ENCODE measurements around the gene PPARA.
"Not testable (repeated sequence)": the region's sequence is repeated elsewhere in the genome, so short reads cannot be mapped to it uniquely, and the experiment has no call there.

The PPARA gene

GRCh38 chr22:46251266-46251665 is 100.9 kb downstream of the PPARA start:
- no peak for DNase-seq

GRCh38 chr22:46251816-46252380 is 101.6 kb downstream of the PPARA start:
- no peak for DNase-seq

- DNase-seq = no peak
These were observed 106.1 kb downstream of the PPARA start for GRCh38 chr22:46256358-46256958.

- DNase-seq = no peak
These were observed 109.0 kb downstream of the PPARA start for GRCh38 chr22:46259374-46259773.

- no peak for DNase-seq
These were observed 109.7 kb downstream of the PPARA start for GRCh38 chr22:46260038-46260437.

GRCh38 chr22:46262449-46263215 is 112.3 kb downstream of the PPARA start:
- DNase-seq = peak; percentile 28

GRCh38 chr22:46263216-46263590 is 112.9 kb downstream of the PPARA start, which contains the start of gene PKDREJ:
TSS of gene PKDREJ (minus strand) at chr22:46263343. CDS start at chr22:46263322, 21 bp downstream.
- no peak for DNase-seq

GRCh38 chr22:46264520-46264919 is 114.2 kb downstream of the PPARA start:
- not testable (repeated sequence) for DNase-seq

GRCh38 chr22:46265627-46266026 is 115.3 kb downstream of the PPARA start:
- not testable (repeated sequence) for DNase-seq

GRCh38 chr22:46267431-46268279 is 117.3 kb downstream of the PPARA start, which contains the start of gene TTC38:
TSS of gene TTC38 (plus strand) at chr22:46268008. CDS start at chr22:46268040, 32 bp downstream.
- peak; percentile 48 for DNase-seq

GRCh38 chr22:46269564-46269963 is 119.2 kb downstream of the PPARA start:
- DNase-seq = no peak

- DNase-seq = no peak
These were observed 121.9 kb downstream of the PPARA start for GRCh38 chr22:46272196-46272595.

GRCh38 chr22:46272762-46273431 is 122.6 kb downstream of the PPARA start:
- DNase-seq = no peak

GRCh38 chr22:46273432-46274148 is 123.3 kb downstream of the PPARA start:
- no peak for DNase-seq

GRCh38 chr22:46274381-46274780 is 124.1 kb downstream of the PPARA start:
- DNase-seq = no peak

- DNase-seq = no peak
These were observed 125.3 kb downstream of the PPARA start for GRCh38 chr22:46275455-46276122.

GRCh38 chr22:46276563-46276962 is 126.2 kb downstream of the PPARA start:
- DNase-seq = no peak

- no peak for DNase-seq
These were observed 128.6 kb downstream of the PPARA start for GRCh38 chr22:46278656-46279645.

GRCh38 chr22:46280063-46280817 is 129.9 kb downstream of the PPARA start:
- no peak for DNase-seq
